T47D (cell line): Measurements from ENCODE around the gene TMEM209.
"Not testable (repeated sequence)": the region's sequence is repeated elsewhere in the genome, so short reads cannot be mapped to it uniquely, and the experiment has no call there.

Experiments used
- DNase-seq, 2 experiments: peaks; one replicate each; pipeline versions ENCODE4 v3.0.0 to v3.0.0-alpha.2; 2011 to 2012; ENCODE audit warnings: low read depth in 1 of 2, low spot score in 1 of 2
- JUND ChIP-seq: IDR thresholded peaks from 2 replicates; pipeline ENCODE4 v1.6.1; 2012; ENCODE audit warnings: low read depth
- in situ Hi-C: cut with HindIII; loops from 2 replicates; pipeline ENCODE4 v1.10.0; 2016; ENCODE audit warnings: low sequenced_read_pairs, low pct_unique_long_range_greater_than_20kb

Gene TMEM209

GRCh38 chr7:130151591-130152492 is 53.4 kb downstream of the TMEM209 start:
- in situ Hi-C loops, result no loop called here
- TF ChIP-seq JUND, result no peak
- peak in 1 of 2 experiments; percentile 19 for DNase-seq

- in situ Hi-C loops, result no loop called here
- DNase-seq, result no peak
Measured at GRCh38 chr7:130150587-130150986, 54.6 kb downstream of the TMEM209 start.

DNA sequence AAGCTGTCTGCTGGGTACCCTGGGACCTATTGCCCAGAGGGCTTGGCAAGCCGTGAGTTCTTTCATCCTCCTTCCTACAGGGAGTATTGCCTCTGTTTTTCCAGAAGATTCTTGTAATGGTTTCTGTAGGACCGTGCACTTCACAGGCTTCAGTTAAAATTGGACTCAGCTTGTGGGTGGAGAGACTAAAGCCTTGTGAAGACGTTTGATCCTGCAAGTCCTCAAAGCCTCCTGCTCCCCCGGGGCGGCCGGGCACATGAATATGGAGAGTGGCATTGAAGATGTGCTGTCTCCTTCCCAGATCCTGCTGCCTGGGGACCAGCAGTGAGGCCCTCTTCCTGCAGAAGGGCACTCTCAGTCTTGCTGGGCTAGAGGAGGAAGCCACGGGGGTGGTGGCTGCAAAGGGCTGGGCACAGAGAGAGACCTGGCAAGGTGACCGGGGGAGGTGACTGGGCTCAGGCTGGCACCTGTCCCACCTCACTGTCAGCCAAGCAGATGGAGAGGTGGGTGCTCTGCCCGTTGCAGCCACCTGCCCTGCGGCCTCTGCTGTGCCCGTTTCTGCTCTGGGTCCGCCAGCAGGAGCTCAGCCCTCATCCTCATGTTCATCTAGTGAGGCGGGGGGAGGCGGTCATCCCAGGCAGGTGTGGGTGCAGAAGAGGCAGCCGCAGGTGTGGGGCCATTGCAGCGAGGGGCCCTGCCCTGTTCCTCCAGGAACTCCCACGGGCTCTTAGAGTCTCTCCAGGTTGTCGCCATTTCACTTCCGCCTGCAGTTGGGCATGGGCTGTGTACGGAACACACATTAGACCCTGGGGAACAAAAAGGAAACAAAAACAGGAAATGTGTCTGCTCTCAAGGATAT is 55.7 kb downstream of the TMEM209 start:
- no peak for DNase-seq
- in situ Hi-C loops, result no loop called here
- TF ChIP-seq JUND, result no peak

More at GRCh38 chr7:130150587-130150986, 54.6 kb downstream of the TMEM209 start:
- TF ChIP-seq JUND, result no peak

- no peak for TF ChIP-seq JUND
- in situ Hi-C loops, result no loop called here
- DNase-seq, result no peak
Measured at GRCh38 chr7:130148561-130148960, 56.6 kb downstream of the TMEM209 start.

DNA sequence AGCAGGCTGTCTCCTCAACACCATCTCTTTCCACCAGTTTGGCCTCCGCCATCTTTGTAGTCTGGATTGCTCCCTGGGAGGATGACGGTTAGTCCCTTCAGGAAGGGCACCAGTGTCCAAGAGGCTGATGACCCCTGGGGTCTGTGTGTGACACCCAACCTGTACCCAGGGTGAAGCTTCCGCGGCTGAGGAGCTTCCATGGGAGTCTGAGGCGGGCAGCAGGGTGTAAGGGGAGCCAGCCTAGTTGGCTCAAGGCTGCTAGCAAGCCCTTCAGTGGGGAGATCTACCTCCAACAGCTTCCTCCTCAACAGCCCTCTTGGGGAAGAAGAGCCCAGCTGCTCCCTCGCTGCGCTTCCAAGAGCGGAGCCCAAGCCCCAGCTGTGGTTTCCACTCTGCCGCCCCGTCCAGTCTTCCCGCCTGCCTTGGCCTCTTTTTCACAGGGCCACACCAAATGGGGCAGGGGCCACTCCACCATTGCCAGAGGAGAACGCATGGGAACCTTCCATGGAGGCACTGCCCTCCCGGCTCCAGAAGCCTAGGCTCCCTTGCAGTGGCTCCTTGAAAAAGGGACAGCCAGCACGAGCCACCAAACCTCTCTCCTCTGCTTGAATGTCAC is 57.4 kb downstream of the TMEM209 start:
- TF ChIP-seq JUND, result no peak
- in situ Hi-C loops, result no loop called here
- DNase-seq, result no peak

DNA sequence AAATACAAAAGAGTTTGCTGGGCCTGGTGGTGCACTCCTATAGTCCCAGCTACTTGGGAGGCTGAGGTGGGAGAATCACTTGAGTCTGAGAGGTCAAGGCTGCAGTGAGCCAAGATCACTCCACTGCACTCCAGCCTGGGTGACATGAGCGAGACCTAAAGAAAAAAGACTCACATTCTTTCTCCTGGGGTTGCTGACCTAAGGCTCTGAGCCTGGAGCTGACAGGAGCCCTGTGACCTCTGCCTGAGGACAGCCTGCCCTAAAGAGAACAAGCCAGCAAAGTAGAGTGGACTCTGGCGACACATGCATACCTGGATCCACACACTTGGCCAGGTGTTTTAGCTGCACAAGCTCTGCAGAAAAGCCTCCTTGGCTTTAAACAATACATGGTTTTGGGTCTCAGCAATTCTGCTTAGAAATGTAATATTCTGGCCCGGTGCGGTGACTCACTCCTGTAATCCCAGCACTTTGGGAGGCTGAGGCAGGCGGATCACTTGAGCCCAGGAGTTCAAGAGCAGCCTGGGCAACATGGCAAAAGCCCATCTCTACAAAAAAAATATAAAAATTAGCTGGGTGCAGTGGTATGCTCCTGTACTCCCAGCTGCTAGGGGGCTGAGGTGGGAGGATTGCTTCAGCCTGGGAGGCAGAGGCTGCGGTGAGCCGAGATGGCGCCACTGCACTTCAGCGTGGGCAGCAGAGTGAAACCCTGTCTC is 58.4 kb downstream of the TMEM209 start:
- in situ Hi-C loops, result no loop called here
- TF ChIP-seq JUND, result no peak
- no peak for DNase-seq

DNA sequence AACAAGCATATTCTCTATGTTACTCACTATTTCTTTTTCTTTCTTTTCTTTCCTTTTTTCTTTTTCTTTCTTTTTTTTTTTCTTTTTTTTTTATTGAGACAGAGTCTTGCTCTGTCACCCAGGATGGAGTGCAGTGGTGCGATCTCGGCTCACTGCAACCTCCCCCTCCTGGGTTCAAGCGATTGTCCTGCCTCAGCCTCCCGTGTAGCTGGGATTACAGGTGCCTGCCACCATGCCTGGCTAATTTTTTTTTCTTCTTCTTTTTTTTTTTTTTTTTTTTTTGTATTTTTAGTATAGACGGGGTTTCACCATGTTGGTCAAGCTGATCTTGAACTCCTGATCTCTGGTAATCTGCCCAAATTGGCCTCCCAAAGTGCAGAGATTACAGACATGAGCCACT is 59.1 kb downstream of the TMEM209 start:
- in situ Hi-C loops, DNase-seq: not testable (repeated sequence)

DNA sequence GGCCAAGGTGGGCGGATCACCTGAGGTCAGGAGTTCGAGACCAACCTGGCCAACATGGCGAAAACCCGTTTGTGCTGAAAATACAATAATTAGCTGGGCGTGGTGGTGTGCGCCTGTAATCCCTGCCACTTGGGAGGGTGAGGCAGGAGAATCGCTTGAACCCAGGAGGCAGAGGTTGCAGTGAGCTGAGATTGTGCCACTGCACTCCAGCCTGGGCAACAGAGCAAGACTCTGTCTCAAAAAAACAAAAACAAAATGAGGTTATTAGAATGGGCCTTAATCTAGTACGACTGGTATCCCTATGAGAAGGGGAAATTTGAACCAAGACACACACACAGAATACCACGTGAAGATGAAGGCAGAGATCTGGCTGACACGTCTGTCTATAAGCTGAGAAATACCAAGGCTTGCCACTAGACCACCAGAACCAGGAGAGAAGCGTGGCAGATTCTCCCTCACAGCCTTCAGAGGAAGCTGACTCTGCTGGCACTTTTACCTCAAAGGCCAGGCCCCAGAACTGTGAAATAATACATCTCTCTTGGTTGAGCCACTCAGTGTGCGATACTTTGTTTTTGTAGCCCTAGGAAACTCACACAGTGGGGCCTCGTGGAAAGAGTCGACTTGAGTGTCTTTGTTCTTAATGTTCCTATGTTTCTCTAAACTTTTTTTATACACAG is 59.6 kb downstream of the TMEM209 start:
- in situ Hi-C loops, result no loop called here
- DNase-seq, result no peak
- TF ChIP-seq JUND, result no peak

- in situ Hi-C loops, result no loop called here
- no peak for TF ChIP-seq JUND
- DNase-seq, result no peak
Measured at GRCh38 chr7:130144312-130145171, 60.7 kb downstream of the TMEM209 start.

- DNase-seq, result no peak
- in situ Hi-C loops, result no loop called here
- no peak for TF ChIP-seq JUND
Measured at GRCh38 chr7:130143986-130144311, 61.3 kb downstream of the TMEM209 start.

DNA sequence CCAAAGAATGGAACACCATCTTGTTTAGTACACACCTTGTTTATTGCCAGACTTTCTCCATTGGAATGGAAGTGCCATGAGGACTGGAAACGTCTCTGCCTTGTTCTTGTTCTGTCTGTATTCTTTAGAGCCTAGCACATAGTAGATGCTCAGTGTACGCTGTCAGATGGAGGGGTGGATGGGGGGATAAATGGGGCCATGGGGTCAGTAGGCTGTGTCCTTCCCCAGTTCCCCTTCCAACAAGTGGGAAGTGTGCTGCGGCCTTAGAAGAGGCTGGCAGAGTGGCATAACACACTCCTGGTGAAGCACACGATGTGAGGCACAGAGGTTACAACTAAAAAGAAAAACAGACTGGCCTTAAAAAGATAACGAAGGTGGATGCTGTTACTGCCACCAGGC is 61.9 kb downstream of the TMEM209 start:
- in situ Hi-C loops, result no loop called here
- TF ChIP-seq JUND, result no peak
- DNase-seq, result no peak
